ENCODE measurements around the gene BCKDHB.

BCKDHB gene

GRCh38 chr6:80380566-80380965 lies 274.1 kb downstream of the BCKDHB start:
- Histone ChIP-seq H3K27me3 (ENCODE audit: control insufficient read depth, low read length) (no peaks in the 10 kb centered on the region), H3K9me3 (ENCODE audit: control insufficient read depth, insufficient read depth, low read length) (no peaks in the 10 kb centered on the region), H3F3A (ENCODE audit: control insufficient read depth, insufficient read depth) (no peaks in the 10 kb centered on the region), H3K9me2 (replicated peaks; ENCODE audit: control insufficient read depth, low read length) (no peaks in the 10 kb centered on the region), H3K36me3 (ENCODE audit: control insufficient read depth, low read length) (no peaks in the 10 kb centered on the region), H3K27ac (ENCODE audit: low read depth, low read length) (no peak overlapping the region), H4K20me1 (ENCODE audit: control insufficient read depth, insufficient read depth, low read depth, low read length) (no peaks in the 10 kb centered on the region), H3K79me2 (ENCODE audit: control insufficient read depth, low read length) (no peaks in the 10 kb centered on the region), H3K4me2 (ENCODE audit: low read length) (no peak overlapping the region), H3K4me1 (ENCODE audit: control insufficient read depth, low read length) (no peaks in the 10 kb centered on the region), H3K4me3 (ENCODE audit: low read length) (no peak overlapping the region)
- TF ChIP-seq CTCF (IDR thresholded peaks at IDR 0.05; ENCODE audit: low read depth, low read length, poor library complexity, severe bottlenecking) (no peak), EZH2phosphoT487 (IDR thresholded peaks at IDR 0.05; ENCODE audit: borderline replicate concordance, low read length) (no peak)

GRCh38 chr6:80382811-80383210 lies 276.3 kb downstream of the BCKDHB start:
- Histone ChIP-seq H3K4me1 (ENCODE audit: control insufficient read depth, low read length) (no peaks in the 10 kb centered on the region), H3K27me3 (ENCODE audit: control insufficient read depth, low read length) (no peaks in the 10 kb centered on the region), H3K36me3 (ENCODE audit: control insufficient read depth, low read length) (no peaks in the 10 kb centered on the region), H3F3A (ENCODE audit: control insufficient read depth, insufficient read depth) (no peaks in the 10 kb centered on the region), H3K4me3 (ENCODE audit: low read length) (no peak overlapping the region), H3K4me2 (ENCODE audit: low read length) (no peak overlapping the region), H3K79me2 (ENCODE audit: control insufficient read depth, low read length) (no peaks in the 10 kb centered on the region), H3K9me3 (ENCODE audit: control insufficient read depth, insufficient read depth, low read length) (no peaks in the 10 kb centered on the region), H3K9me2 (replicated peaks; ENCODE audit: control insufficient read depth, low read length) (no peaks in the 10 kb centered on the region), H4K20me1 (ENCODE audit: control insufficient read depth, insufficient read depth, low read depth, low read length) (no peaks in the 10 kb centered on the region), H3K27ac (ENCODE audit: low read depth, low read length) (no peak overlapping the region)
- TF ChIP-seq EZH2phosphoT487 (IDR thresholded peaks at IDR 0.05; ENCODE audit: borderline replicate concordance, low read length) (no peak), CTCF (IDR thresholded peaks at IDR 0.05; ENCODE audit: low read depth, low read length, poor library complexity, severe bottlenecking) (no peak)

DNA sequence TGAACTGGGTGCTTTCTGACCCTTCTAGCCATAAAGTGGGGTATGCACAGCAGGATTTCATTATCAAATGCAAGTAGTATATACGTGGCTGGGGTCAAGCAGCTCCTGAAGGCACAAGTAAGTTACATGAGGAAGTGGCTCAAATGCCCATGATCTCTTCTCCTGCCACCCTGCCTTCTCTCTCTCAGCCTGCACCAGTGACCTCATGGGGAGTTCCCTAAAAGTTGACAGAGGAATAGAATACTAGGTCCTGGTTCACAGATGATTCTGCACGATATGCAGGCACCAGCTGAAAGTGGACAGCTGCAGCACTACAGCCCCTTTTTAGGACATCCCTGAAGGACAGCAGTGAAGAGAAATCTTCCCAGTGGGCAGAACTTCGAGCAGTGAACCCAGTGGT lies 282.0 kb downstream of the BCKDHB start:
- no peaks in the 10 kb centered on the region for H3K9me2 ChIP-seq (replicated peaks; ENCODE audit: control insufficient read depth, low read length)
- no peaks in the 10 kb centered on the region for H3F3A ChIP-seq (ENCODE audit: control insufficient read depth, insufficient read depth)
- no peak overlapping the region for H3K27ac ChIP-seq (ENCODE audit: low read depth, low read length)
- H3K4me3 ChIP-seq (ENCODE audit: low read length) = no peak overlapping the region
- H4K20me1 ChIP-seq (ENCODE audit: control insufficient read depth, insufficient read depth, low read depth, low read length) = no peaks in the 10 kb centered on the region
- H3K9me3 ChIP-seq (ENCODE audit: control insufficient read depth, insufficient read depth, low read length) = no peaks in the 10 kb centered on the region
- TF ChIP-seq CTCF (IDR thresholded peaks at IDR 0.05; ENCODE audit: low read depth, low read length, poor library complexity, severe bottlenecking) (no peak), EZH2phosphoT487 (IDR thresholded peaks at IDR 0.05; ENCODE audit: borderline replicate concordance, low read length) (no peak)
- no peaks in the 10 kb centered on the region for H3K36me3 ChIP-seq (ENCODE audit: control insufficient read depth, low read length)
- H3K79me2 ChIP-seq (ENCODE audit: control insufficient read depth, low read length) = no peaks in the 10 kb centered on the region
- H3K4me2 ChIP-seq (ENCODE audit: low read length) = no peak overlapping the region
- H3K27me3 ChIP-seq (ENCODE audit: control insufficient read depth, low read length) = no peaks in the 10 kb centered on the region
- no peaks in the 10 kb centered on the region for H3K4me1 ChIP-seq (ENCODE audit: control insufficient read depth, low read length)

Measured in DOHH2 (cell line).